Measurements from ENCODE around the gene RBMS3.
"Not testable (repeated sequence)": the region's sequence is repeated elsewhere in the genome, so short reads cannot be mapped to it uniquely, and the experiment has no call there.

RBMS3 gene

GRCh38 chr3:29514170-29514569 lies 233.3 kb downstream of the RBMS3 start:
- no peak overlapping the region for H3K4me3 ChIP-seq (ENCODE audit: low read depth, low read length)
- no peak for TF ChIP-seq CTCF (IDR thresholded peaks at IDR 0.05; ENCODE audit: control insufficient read depth, extremely low read depth, insufficient read depth)
- DNase-seq (ENCODE audit: low read depth), result no peak

DNA sequence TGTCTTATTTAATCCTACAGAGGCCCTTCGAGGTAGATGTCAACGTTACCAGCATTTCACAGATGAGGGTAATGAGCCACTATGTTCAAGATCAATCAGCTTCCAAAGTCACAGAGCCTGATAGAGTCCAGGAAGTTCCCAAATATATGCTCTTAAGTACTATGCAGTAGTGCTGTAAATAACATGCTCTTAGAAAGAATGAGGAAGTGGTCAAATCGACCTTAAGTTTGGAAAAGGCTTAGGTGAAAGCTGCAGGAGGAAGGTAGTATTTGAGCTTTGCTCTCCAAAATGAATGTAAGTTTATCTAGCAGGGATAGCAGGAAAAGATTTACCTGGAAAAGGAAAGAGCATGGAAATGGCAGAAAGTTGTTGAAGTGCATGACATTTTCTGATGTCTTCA lies 234.0 kb downstream of the RBMS3 start:
- no peak for DNase-seq (ENCODE audit: low read depth)
- TF ChIP-seq CTCF (IDR thresholded peaks at IDR 0.05; ENCODE audit: control insufficient read depth, extremely low read depth, insufficient read depth), result no peak
- no peak overlapping the region for H3K4me3 ChIP-seq (ENCODE audit: low read depth, low read length)

GRCh38 chr3:29515451-29515850 lies 234.6 kb downstream of the RBMS3 start:
- no peak for TF ChIP-seq CTCF (IDR thresholded peaks at IDR 0.05; ENCODE audit: control insufficient read depth, extremely low read depth, insufficient read depth)
- DNase-seq (ENCODE audit: low read depth), result no peak
- H3K4me3 ChIP-seq (ENCODE audit: low read depth, low read length), result no peak overlapping the region

- no peak for TF ChIP-seq CTCF (IDR thresholded peaks at IDR 0.05; ENCODE audit: control insufficient read depth, extremely low read depth, insufficient read depth)
- no peak overlapping the region for H3K4me3 ChIP-seq (ENCODE audit: low read depth, low read length)
- DNase-seq (ENCODE audit: low read depth), result no peak
These were observed 235.3 kb downstream of the RBMS3 start for GRCh38 chr3:29516164-29516563.

DNA sequence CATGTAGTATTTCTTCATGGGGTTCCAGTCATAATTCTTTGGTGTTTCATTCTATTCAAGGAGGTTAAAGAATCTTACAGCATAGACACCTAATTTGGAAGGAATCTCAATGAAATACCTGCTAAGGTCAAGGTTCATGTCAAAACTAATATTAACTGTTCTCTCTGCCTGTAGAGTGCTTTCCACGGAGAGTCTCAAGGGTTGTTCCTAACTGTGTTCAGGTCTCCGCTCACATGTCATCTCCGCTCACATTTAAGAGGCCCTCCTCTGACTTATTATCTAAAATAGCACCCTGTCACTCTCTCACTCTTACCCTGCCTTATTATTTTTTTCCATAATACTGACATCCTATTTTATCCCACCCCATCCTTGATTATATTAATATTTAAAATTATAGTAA lies 239.9 kb downstream of the RBMS3 start:
- no peak overlapping the region for H3K4me3 ChIP-seq (ENCODE audit: low read depth, low read length)
- DNase-seq (ENCODE audit: low read depth), result no peak
- no peak for TF ChIP-seq CTCF (IDR thresholded peaks at IDR 0.05; ENCODE audit: control insufficient read depth, extremely low read depth, insufficient read depth)

DNA sequence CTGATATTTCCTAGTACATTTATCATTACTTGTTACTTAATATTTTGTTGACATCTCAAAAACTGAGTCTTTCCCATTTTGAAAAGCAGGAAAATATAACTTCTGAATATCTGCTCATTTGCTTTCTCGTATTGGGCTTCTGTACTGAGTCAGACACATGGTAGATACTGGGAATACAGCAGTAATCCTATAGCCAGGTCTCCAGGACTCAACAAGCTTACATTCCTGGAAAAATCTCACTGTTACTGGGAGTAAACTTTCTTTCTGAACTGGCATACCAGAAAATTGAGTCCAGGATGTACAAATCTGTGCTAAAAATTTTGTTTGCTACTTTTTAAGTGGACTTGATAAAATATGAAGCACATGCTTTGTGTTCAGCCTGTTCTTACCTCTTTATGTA lies 240.4 kb downstream of the RBMS3 start:
- H3K4me3 ChIP-seq (ENCODE audit: low read depth, low read length), result no peak overlapping the region
- no peak for DNase-seq (ENCODE audit: low read depth)
- TF ChIP-seq CTCF (IDR thresholded peaks at IDR 0.05; ENCODE audit: control insufficient read depth, extremely low read depth, insufficient read depth), result no peak

DNA sequence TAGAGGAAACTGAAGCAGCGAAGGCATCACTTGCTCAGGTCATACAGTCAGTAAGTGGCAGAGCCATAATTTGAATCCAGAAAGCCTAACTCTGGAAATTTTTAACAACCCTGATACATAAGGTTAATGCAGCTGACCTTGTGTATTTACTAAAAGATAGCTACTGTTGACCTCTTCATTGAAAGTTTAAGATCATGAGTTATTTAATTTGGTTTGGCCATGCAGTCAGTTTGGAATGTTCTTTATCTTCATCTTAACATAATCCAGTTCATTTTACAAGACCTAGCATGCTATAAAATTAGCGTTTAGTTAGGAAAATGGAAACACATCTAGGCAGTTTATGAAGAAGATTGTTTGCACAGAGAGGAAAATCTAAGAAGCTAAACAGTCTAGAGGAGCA lies 240.9 kb downstream of the RBMS3 start:
- TF ChIP-seq CTCF (IDR thresholded peaks at IDR 0.05; ENCODE audit: control insufficient read depth, extremely low read depth, insufficient read depth), result no peak
- DNase-seq (ENCODE audit: low read depth), result peak; percentile 38
- H3K4me3 ChIP-seq (ENCODE audit: low read depth, low read length), result no peak overlapping the region

DNA sequence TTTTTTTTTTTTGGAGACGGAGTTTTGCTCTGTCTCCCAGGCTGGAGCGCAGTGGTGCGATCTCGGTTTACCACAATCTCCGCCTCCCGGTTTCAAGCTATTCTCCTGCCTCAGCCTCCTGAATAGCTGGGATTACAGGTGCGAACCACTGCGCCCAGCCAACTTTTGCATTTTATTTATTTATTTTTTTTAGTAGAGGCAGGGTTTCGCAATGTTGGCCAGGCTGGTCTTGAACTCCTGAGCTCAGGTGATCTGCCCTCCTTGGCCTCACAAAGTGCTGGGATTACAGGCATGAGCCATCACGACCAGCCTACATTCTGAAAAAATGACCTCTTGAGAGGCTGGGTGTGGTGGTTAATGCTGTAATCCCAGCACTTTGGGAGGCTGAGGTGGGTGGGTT lies 243.6 kb downstream of the RBMS3 start:
- not testable (repeated sequence) for H3K4me3 ChIP-seq (ENCODE audit: low read depth, low read length); DNase-seq (ENCODE audit: low read depth)

Data from LNCaP clone FGC (cell line).